ENCODE measurements around the gene TRIM72.

DNA sequence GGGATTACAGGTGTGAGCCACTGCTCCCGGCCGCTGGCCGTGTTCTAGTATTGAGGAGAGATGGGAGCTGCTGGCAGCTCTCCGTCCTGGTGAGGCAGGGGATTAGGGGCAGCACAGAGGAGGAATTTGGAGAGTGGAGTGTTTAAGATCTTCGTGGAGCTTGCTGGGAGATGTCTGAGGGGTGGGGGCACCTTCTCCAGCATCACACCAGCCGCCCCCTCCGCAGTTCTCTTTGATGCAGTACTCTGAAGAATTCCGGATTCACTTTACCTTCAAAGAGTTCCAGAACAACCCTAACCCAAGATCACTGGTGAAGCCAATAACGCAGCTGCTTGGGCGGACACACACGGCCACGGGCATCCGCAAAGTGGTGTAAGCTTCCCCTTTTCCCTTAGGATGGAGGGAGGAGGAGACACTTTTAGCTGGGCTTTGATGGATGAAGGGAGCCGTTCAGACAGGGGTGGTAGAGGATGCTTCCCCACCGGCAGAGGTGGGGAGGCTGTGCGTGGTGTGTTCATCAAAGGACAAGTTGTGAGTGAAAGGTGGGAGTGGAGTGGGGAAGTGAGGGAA lies 57.8 kb downstream of the TRIM72 start:
- TF ChIP-seq CTCF (IDR thresholded peaks at IDR 0.05) (no peak), POLR2A (IDR thresholded peaks at IDR 0.05) (no peak)
